Epithelial cell of proximal tubule (primary cell): ENCODE measurements around the gene SENP6. TPM values are rescaled to one million over a fixed set of nuclear protein-coding genes. Genes with fewer than 3 reads are reported as not detected.

ENCODE experiments used
- DNase-seq: peaks from one replicate; pipeline ENCODE4 v3.0.0-alpha.2; 2011; ENCODE audit warnings: low read depth
- H3K4me3 ChIP-seq: 2 replicates; pipeline ENCODE4 v1.5.1; 2011; ENCODE audit warnings: low read depth, mild to moderate bottlenecking, low read length
- CTCF ChIP-seq: conservative IDR thresholded peaks from 2 replicates; pipeline ENCODE4 v1.5.1; 2012; ENCODE audit warnings: low read depth, mild to moderate bottlenecking, low read length
- total RNA-seq: library from RNA; depleted of rRNA; stranded (reverse); fragments of >200 nt; gene quantifications from 2 replicates; pipeline ENCODE4 v1.2.3, GENCODE V29; 2015

Gene SENP6
- total RNA-seq, 1 donor from 2014 or later = 45.6 TPM

GRCh38 chr6:75619230-75619899, 17.7 kb downstream of the SENP6 start:
- TF ChIP-seq CTCF = no peak
- no peak overlapping the region for H3K4me3 ChIP-seq
- DNase-seq = no peak

- no peak overlapping the region for H3K4me3 ChIP-seq
- DNase-seq = no peak
- TF ChIP-seq CTCF = no peak
Measured at GRCh38 chr6:75620381-75621304, 19.0 kb downstream of the SENP6 start.

DNA sequence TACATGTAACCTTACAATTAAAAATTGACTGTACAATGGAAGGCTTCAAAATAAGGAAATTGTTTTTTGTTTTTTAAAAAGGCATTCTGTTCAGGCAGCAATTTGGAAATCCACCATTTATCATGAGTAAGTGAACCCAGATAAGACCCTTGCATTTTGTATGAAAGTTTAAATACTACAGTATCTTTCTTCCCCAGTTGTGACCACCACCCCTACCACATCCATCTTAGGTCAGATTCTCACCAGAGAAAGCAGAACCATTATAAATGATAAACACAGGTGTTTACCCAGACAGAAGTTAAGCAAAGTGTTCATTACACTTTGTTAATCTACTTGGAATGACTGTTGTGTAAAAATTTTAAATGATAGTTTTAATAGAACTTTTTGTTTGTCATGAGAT, 20.2 kb downstream of the SENP6 start:
- H3K4me3 ChIP-seq = no peak overlapping the region
- DNase-seq = no peak
- no peak for TF ChIP-seq CTCF

DNA sequence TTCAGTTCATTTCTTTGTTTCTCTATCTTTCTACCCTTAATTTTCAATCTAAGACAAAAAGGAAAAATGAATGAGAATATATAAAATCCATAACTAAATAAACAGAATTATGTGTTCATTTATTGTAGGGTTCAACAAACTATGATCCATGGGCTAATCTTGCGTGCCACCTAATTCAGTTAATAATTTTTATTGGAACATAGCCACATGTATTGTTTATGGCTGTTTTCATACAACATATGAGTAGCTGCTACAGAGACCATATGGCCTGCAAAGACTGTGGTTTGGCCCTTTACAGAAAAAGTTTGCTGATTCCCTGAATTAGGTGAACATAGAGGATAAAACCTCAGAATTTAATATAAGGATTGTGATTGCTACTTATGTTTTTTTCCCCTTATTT, 21.8 kb downstream of the SENP6 start:
- no peak overlapping the region for H3K4me3 ChIP-seq
- DNase-seq = no peak
- no peak for TF ChIP-seq CTCF

DNA sequence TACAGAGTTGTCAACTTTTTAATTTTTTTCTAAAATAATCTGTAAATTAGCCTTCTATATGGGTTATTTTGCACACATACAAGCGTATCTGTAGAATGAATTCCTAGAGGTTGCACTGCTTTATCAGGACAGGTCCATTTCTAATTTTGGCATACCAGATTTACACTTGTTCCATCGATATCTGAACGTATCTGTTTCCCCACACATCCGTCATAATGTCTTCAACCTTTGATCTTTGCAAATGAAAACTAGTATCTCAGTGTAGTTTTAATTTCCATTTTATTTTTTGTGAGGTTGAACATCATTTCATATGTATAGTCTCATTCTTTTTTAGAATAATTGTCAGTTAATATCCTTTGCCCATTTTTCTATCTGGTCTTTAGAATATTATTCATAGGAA, 22.7 kb downstream of the SENP6 start:
- no peak for TF ChIP-seq CTCF

GRCh38 chr6:75624988-75625387, 23.3 kb downstream of the SENP6 start:
- TF ChIP-seq CTCF = no peak
- no peak for DNase-seq
- no peak overlapping the region for H3K4me3 ChIP-seq

More for the DNA sequence above, 22.7 kb downstream of the SENP6 start:
- no peak for DNase-seq
- no peak overlapping the region for H3K4me3 ChIP-seq
